Heart left ventricle (tissue), 13 donors: ENCODE data around the gene SYK.

Source experiments
- CTCF ChIP-seq, 12 donors: fragments of 200-600 bp; sonication (generic) in 4 of 12; IDR thresholded peaks; one replicate each; pipeline versions ENCODE4 v1.5.0 to v1.8.0; 2018 to 2022; ENCODE audit warnings: antibody characterized with exemption in 12 of 12, mild to moderate bottlenecking in 5 of 12
- POLR2A ChIP-seq, 2 donors: fragments of 450-650 bp; IDR thresholded peaks; one replicate each; pipeline ENCODE4 v1.6.1; 2017; ENCODE audit warnings: antibody characterized with exemption in 2 of 2, mild to moderate bottlenecking in 2 of 2, moderate library complexity in 2 of 2
- donor health status: ischemic (EF 13 %, LVEDD 7.1; RV severe dilation, severe dysfunction).
- donor health status: DM: no; HTN: yes; CAD: no.
- donor health status: DM: no; HTN: no; CAD: no.
- donor health status: ischemic (EF 25% LVEDD 6.9; RV normal size, moderate dysfunction).
- donor health status: ischemic (EF 25% LVEDD 5.7; RV mildly dilated, moderate dysfunction).
- donor health status: ischemic (EF 35%, LVEDD 5.7; RV mildly dilated, moderate dysfunction).
- donor health status: nonischemic (EF 11% LVEDD 7.7; RV severe dilation, severe dysfunction).
- donor health status: DM: yes; HTN: yes; CAD: no.
- donor health status: PGD.
- donor health status: ischemic (EF 29% LVEDD 5.4; RV normal size, mild dysfunction).
- donor health status: nonischemic (EF 23%, LVEDD 6.1; RV moderate dilation, normal function).

- TF ChIP-seq CTCF (IDR thresholded peaks at IDR 0.05) (no peak), POLR2A (IDR thresholded peaks at IDR 0.05) (no peak)
Observed at GRCh38 chr9:90861380-90861779, 59.8 kb downstream of the SYK start.
